MM.1S (cell line): ENCODE results near the gene CFAP46.

Source experiments
- DNase-seq: peaks from one replicate; pipeline ENCODE4 v3.0.0-alpha.2; 2015
- H2AFZ ChIP-seq: fragments of 300-600 bp; sonication (generic); 2 replicates; pipeline ENCODE4 v1.6.0; 2016; ENCODE audit warnings: antibody characterized with exemption, low read length
- H3F3A ChIP-seq: fragments of 300-600 bp; sonication (generic); 2 replicates; pipeline ENCODE4 v1.6.1; 2016; ENCODE audit warnings: mild to moderate bottlenecking, antibody characterized with exemption, low read length, moderate library complexity, mixed read lengths; ENCODE audit not compliant: insufficient read depth
- H3K27ac ChIP-seq: fragments of 300-600 bp; sonication (generic); 2 replicates; pipeline ENCODE4 v1.5.1; 2016; ENCODE audit warnings: mild to moderate bottlenecking, low read length
- H3K27me3 ChIP-seq: fragments of 300-600 bp; sonication (generic); replicated peaks from 2 replicates; pipeline ENCODE4 v1.6.0; 2016; ENCODE audit warnings: low read length; ENCODE audit not compliant: insufficient read depth
- H3K36me3 ChIP-seq: fragments of 300-600 bp; sonication (generic); replicated peaks from 2 replicates; pipeline ENCODE4 v1.6.1; 2016; ENCODE audit warnings: mild to moderate bottlenecking, low read length, mixed read lengths; ENCODE audit not compliant: insufficient read depth
- H3K4me1 ChIP-seq: fragments of 300-600 bp; sonication (generic); 2 replicates; pipeline ENCODE4 v1.6.1; 2016; ENCODE audit warnings: low read length, mixed read lengths
- H3K4me2 ChIP-seq: fragments of 300-600 bp; sonication (generic); 2 replicates; pipeline ENCODE4 v1.6.0; 2016; ENCODE audit warnings: low read depth, low read length
- H3K4me3 ChIP-seq: fragments of 300-600 bp; sonication (generic); 2 replicates; pipeline ENCODE4 v1.5.1; 2016; ENCODE audit warnings: low read length, mixed read lengths
- H3K79me2 ChIP-seq: fragments of 300-600 bp; sonication (generic); 2 replicates; pipeline ENCODE4 v1.6.1; 2016; ENCODE audit warnings: mixed run types, low read length, mixed read lengths
- H3K9ac ChIP-seq: fragments of 300-600 bp; sonication (generic); 2 replicates; pipeline ENCODE4 v1.6.1; 2016; ENCODE audit warnings: low read length, mixed read lengths
- H3K9me2 ChIP-seq: fragments of 300-600 bp; sonication (generic); replicated peaks from 2 replicates; pipeline ENCODE4 v1.6.1; 2016; ENCODE audit warnings: mild to moderate bottlenecking, low read length, mixed read lengths; ENCODE audit not compliant: insufficient read depth
- H3K9me3 ChIP-seq: fragments of 300-600 bp; sonication (generic); replicated peaks from 2 replicates; pipeline ENCODE4 v1.6.1; 2016; ENCODE audit warnings: mild to moderate bottlenecking, low read length, mixed read lengths; ENCODE audit not compliant: insufficient read depth
- H4K20me1 ChIP-seq: fragments of 300-600 bp; sonication (generic); 2 replicates; pipeline ENCODE4 v1.6.1; 2016; ENCODE audit warnings: mild to moderate bottlenecking, low read length, moderate library complexity, mixed read lengths; ENCODE audit not compliant: insufficient read depth
- EZH2 ChIP-seq: fragments of 300-600 bp; sonication (generic); optimal IDR thresholded peaks from 2 replicates; pipeline ENCODE3; 2017; ENCODE audit warnings: low read depth, mild to moderate bottlenecking, antibody characterized with exemption, low read length, mixed read lengths
- EZH2phosphoT487 ChIP-seq: fragments of 300-600 bp; sonication (generic); IDR thresholded peaks from 2 replicates; pipeline ENCODE4 v1.6.1; 2018; ENCODE audit warnings: antibody characterized with exemption, low read length
- TF ChIP-seq, protein P1 (sequence below): fragments of 300-600 bp; sonication (generic); IDR thresholded peaks from 2 replicates; pipeline ENCODE4 v1.5.1; 2016; ENCODE audit warnings: antibody characterized with exemption, low read length, mixed read lengths

Gene CFAP46

DNA sequence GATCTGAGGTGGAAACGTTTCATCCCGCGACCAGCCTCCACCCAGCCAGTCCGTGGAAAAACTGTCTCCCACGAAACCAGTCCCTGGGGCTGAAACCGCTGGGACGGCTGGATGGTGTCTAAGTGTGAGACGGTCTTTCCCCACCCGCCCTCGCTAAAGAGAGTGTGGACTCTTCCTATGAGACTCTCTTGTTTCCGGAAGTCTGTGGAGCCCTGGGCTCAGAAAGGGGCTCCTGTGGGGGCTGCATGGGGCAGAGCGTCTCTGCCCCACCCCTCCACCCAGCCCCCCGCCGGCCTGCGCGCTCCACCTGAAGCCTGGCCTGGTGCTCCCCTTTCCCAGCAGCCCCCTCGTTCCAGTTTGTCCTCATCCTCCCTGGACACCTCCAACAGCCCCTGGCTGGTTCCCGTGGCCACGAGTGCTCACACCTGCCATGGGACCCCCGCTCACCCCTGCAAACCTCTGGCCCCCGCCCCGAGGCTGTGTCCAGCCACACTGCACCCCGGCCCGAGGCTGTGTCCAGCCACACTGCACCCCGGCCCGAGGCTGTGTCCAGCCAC is 28.7 kb downstream of the CFAP46 start:
- Histone ChIP-seq H3K9me3 (no peaks in the 10 kb centered on the region), H3K79me2 (no peaks in the 10 kb centered on the region), H2AFZ (no peak overlapping the region), H3K9me2 (no peaks in the 10 kb centered on the region), H3K4me2 (no peak overlapping the region), H3K27ac (no peak overlapping the region), H3K9ac (no peak overlapping the region), H3K36me3 (no peaks in the 10 kb centered on the region), H3F3A (no peaks in the 10 kb centered on the region), H4K20me1 (no peaks in the 10 kb centered on the region), H3K4me3 (no peak overlapping the region), H3K27me3 (peaks cover 18% of the 10 kb centered on the region; the same call in 1 of the 2 replicates), H3K4me1 (no peaks in the 10 kb centered on the region)
- no peak for DNase-seq
- TF ChIP-seq, protein P1, sequence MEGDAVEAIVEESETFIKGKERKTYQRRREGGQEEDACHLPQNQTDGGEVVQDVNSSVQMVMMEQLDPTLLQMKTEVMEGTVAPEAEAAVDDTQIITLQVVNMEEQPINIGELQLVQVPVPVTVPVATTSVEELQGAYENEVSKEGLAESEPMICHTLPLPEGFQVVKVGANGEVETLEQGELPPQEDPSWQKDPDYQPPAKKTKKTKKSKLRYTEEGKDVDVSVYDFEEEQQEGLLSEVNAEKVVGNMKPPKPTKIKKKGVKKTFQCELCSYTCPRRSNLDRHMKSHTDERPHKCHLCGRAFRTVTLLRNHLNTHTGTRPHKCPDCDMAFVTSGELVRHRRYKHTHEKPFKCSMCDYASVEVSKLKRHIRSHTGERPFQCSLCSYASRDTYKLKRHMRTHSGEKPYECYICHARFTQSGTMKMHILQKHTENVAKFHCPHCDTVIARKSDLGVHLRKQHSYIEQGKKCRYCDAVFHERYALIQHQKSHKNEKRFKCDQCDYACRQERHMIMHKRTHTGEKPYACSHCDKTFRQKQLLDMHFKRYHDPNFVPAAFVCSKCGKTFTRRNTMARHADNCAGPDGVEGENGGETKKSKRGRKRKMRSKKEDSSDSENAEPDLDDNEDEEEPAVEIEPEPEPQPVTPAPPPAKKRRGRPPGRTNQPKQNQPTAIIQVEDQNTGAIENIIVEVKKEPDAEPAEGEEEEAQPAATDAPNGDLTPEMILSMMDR, result no peak

DNA sequence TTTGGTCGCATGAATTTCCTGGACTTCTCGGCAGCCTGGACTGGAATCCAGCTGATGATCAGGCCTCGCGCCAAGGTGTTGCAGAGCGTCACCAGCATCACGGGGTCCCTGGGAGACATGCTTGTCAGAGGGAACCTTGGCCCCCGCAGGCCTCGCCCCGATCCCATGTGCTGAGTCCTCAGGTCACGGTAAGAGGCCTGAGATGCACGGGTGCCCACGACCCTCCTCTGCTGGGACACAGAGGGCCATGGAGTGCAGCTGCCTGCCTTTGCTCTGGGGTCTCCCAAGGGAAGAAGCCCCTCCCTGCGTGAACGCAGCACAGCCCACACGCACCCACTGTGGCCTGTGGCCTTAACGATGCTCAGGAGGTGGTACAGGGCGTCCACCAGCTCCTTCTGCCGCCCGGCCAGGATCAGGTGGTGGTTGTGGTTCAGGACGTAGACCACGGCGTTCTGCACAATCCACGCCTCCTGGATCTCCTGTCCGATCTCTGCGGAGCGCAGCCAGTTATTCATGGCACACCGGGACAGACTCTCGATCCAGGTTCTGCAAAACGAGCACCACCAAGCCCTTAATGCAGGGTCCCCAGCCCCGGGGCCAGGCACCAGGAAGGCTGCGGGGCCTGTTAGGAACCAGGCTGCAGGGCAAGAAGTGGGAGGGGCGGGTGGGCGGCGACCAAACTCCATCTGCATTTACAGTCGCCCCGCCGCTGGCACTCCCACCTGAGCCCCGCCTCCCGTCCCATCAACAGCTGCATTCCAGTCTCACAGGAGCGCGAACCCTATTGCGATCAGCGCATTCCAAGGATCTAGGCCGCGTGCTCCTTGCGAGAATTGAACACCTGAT is 29.4 kb downstream of the CFAP46 start:
- no peak for DNase-seq
- Histone ChIP-seq H3K27ac (no peak overlapping the region), H3K4me2 (no peak overlapping the region), H3K27me3 (peaks cover 18% of the 10 kb centered on the region; the same call in 1 of the 2 replicates), H3K9ac (no peak overlapping the region), H3K9me3 (no peaks in the 10 kb centered on the region), H3F3A (no peaks in the 10 kb centered on the region), H2AFZ (no peak overlapping the region), H3K36me3 (no peaks in the 10 kb centered on the region), H4K20me1 (no peaks in the 10 kb centered on the region), H3K4me3 (no peak overlapping the region), H3K79me2 (no peaks in the 10 kb centered on the region), H3K4me1 (no peaks in the 10 kb centered on the region), H3K9me2 (no peaks in the 10 kb centered on the region)
- no peak for TF ChIP-seq EZH2phosphoT487
- TF ChIP-seq EZH2, result no peak
- TF ChIP-seq, protein P1, result no peak

DNA sequence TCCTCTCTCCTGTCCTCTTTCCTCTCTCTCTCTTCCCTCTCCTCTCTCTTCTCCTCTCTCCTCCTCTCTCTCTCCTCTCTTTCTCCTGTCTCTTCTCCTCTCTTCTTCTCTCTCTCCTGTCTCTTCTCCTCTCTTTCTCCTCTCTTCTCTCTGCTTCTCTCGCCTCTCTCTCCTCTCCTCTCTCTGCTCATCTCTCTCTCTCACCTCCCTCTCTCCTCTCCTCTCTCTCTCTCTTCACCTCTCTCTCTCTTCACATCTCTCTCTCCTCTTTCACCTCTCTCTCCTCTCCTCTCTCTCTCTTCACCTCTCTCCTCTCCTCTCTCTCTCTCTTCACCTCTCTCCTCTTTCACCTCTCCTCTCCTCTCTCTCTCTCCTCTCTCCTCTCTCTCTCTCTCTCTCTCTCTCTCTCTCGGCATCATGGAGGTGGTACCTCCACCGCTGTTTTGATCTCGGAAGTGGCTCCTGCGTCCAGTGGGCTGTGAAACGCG is 30.1 kb downstream of the CFAP46 start:
- DNase-seq, result no peak
- Histone ChIP-seq H3K9me3 (no peaks in the 10 kb centered on the region), H3K9me2 (no peaks in the 10 kb centered on the region), H3K9ac (no peak overlapping the region), H3K4me1 (no peaks in the 10 kb centered on the region), H3F3A (no peaks in the 10 kb centered on the region), H3K4me3 (no peak overlapping the region), H3K27ac (no peak overlapping the region), H3K36me3 (no peaks in the 10 kb centered on the region), H3K27me3 (peaks cover 16% of the 10 kb centered on the region; the same call in 1 of the 2 replicates), H2AFZ (no peak overlapping the region), H3K4me2 (no peak overlapping the region), H3K79me2 (no peaks in the 10 kb centered on the region), H4K20me1 (no peaks in the 10 kb centered on the region)
- no peak for TF ChIP-seq EZH2
- no peak for TF ChIP-seq EZH2phosphoT487
- TF ChIP-seq, protein P1, result no peak
